Amygdala (tissue), 56 donors: ENCODE results near the gene TM2D1.

Experiments
- DNase-seq, 56 donors: peaks; one replicate each; lab custom pipeline; 2025; lab: John Stamatoyannopoulos, UW

Gene TM2D1

GRCh38 chr1:61647142-61647541 lies 77.8 kb downstream of the TM2D1 start:
- no peak for DNase-seq

- DNase-seq, result peak in 9 of 56 donors; percentile 3 to 30 (median 21)
Measured at GRCh38 chr1:61645476-61645875, 79.5 kb downstream of the TM2D1 start.

GRCh38 chr1:61644303-61644702 lies 80.6 kb downstream of the TM2D1 start:
- peak in 1 of 56 donors; percentile 11 for DNase-seq

GRCh38 chr1:61642475-61643232 lies 82.3 kb downstream of the TM2D1 start:
- DNase-seq, result peak in 1 of 56 donors; percentile 2

GRCh38 chr1:61641578-61642336 lies 83.2 kb downstream of the TM2D1 start:
- peak in 52 of 56 donors; percentile 2 to 80 (median 47) for DNase-seq

GRCh38 chr1:61640531-61641530 lies 84.1 kb downstream of the TM2D1 start:
- no peak for DNase-seq

- no peak for DNase-seq
Measured at GRCh38 chr1:61639608-61640336, 85.2 kb downstream of the TM2D1 start.

GRCh38 chr1:61638911-61639605 lies 85.9 kb downstream of the TM2D1 start:
- DNase-seq, result no peak

GRCh38 chr1:61638296-61638695 lies 86.6 kb downstream of the TM2D1 start:
- DNase-seq, result no peak

- no peak for DNase-seq
Measured at GRCh38 chr1:61637470-61637869, 87.5 kb downstream of the TM2D1 start.

GRCh38 chr1:61636814-61637213 lies 88.1 kb downstream of the TM2D1 start:
- DNase-seq, result no peak

- DNase-seq, result no peak
Measured at GRCh38 chr1:61636376-61636775, 88.6 kb downstream of the TM2D1 start.

- DNase-seq, result no peak
Measured at GRCh38 chr1:61635557-61635956, 89.4 kb downstream of the TM2D1 start.

GRCh38 chr1:61631436-61631835 lies 93.5 kb downstream of the TM2D1 start:
- no peak for DNase-seq
